Mesothelial cell of epicardium (in vitro differentiated cells): ENCODE results near the gene PTER. TPM values are rescaled to one million over a fixed set of nuclear protein-coding genes. Genes with fewer than 3 reads are reported as not detected.

ENCODE experiments used
- DNase-seq, 2 experiments: peaks; one replicate each; pipeline ENCODE4 v3.0.0; 2021; ENCODE audit warnings: low spot score in 2 of 2; ENCODE audit not compliant: unreplicated experiment in 2 of 2
- H3K27ac Mint-ChIP-seq: 2 replicates; pipeline ENCODE4 v1.8.0; 2021; ENCODE audit warnings: mixed read lengths
- H3K27me3 Mint-ChIP-seq: 2 replicates; pipeline ENCODE4 v1.8.0; 2021; ENCODE audit warnings: low read depth, mixed read lengths
- H3K36me3 Mint-ChIP-seq: 2 replicates; pipeline ENCODE4 v1.8.0; 2021; ENCODE audit warnings: mixed read lengths
- H3K4me1 Mint-ChIP-seq: 2 replicates; pipeline ENCODE4 v1.8.0; 2021; ENCODE audit warnings: mixed read lengths
- H3K4me3 Mint-ChIP-seq: 2 replicates; pipeline ENCODE4 v1.8.0; 2021; ENCODE audit warnings: mild to moderate bottlenecking, moderate library complexity, mixed read lengths
- H3K9me3 Mint-ChIP-seq: 2 replicates; pipeline ENCODE4 v1.8.0; 2021; ENCODE audit warnings: mixed read lengths
- total RNA-seq: library from RNA; stranded (reverse); gene quantifications from 3 replicates; pipeline ENCODE4 v1.2.1, GENCODE V29; 2021
- TF ChIP-seq, protein P1 (sequence below): fragments of 200-600 bp; sonication (generic); IDR thresholded peaks from one replicate; pipeline ENCODE4 v1.5.0; 2021; ENCODE audit warnings: antibody characterized with exemption; ENCODE audit not compliant: unreplicated experiment

PTER gene
- total RNA-seq, 1 donor from 2014 or later: 9.4 TPM

DNA sequence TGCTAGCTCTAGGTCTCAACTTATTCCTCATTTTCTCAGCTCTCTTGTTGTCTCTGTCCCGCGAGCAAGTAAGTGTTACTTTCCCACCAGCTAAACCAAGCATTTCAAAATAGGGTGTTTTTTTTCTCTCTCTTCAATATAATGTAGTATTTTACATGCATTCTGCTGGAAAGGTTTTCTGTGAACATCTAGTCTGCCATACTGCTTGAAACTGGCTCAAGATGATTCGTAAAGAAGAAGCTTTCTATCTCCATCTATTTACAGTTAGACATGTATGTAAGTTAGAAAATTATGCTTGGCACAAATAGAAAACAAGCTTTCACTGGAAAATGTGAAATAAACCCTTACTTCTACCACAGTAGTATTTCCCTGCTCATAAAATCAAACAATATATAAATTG is 53.7 kb downstream of the PTER start:
- Mint-ChIP-seq H3K4me1 (no peaks in the 10 kb centered on the region), H3K27me3 (no peaks in the 10 kb centered on the region), H3K36me3 (peaks cover 10% of the 10 kb centered on the region), H3K9me3 (peaks cover 7% of the 10 kb centered on the region), H3K4me3 (no peak overlapping the region), H3K27ac (no peak overlapping the region)
- no peak for DNase-seq
- TF ChIP-seq, protein P1, sequence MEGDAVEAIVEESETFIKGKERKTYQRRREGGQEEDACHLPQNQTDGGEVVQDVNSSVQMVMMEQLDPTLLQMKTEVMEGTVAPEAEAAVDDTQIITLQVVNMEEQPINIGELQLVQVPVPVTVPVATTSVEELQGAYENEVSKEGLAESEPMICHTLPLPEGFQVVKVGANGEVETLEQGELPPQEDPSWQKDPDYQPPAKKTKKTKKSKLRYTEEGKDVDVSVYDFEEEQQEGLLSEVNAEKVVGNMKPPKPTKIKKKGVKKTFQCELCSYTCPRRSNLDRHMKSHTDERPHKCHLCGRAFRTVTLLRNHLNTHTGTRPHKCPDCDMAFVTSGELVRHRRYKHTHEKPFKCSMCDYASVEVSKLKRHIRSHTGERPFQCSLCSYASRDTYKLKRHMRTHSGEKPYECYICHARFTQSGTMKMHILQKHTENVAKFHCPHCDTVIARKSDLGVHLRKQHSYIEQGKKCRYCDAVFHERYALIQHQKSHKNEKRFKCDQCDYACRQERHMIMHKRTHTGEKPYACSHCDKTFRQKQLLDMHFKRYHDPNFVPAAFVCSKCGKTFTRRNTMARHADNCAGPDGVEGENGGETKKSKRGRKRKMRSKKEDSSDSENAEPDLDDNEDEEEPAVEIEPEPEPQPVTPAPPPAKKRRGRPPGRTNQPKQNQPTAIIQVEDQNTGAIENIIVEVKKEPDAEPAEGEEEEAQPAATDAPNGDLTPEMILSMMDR: no peak

DNA sequence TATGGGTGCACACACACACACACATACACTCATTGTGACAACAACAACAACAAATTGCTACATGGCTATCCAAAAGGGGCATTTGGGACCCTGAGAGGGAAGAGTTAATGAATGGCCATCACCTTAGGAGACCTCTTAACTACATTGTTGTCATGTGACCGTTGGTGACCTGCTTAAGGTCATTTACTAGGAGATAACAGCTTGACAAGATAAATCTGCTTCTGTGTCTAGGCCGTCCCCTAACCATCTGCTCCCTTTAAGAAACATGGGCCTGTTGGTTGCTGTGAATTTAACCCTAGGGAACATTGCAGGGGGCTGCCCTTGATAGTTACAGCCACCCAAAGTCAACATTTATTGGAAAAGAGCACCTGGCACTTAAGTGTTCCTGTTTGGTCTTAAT is 55.1 kb downstream of the PTER start:
- TF ChIP-seq, protein P1: no peak
- H3K4me1 Mint-ChIP-seq: no peaks in the 10 kb centered on the region
- no peak overlapping the region for H3K4me3 Mint-ChIP-seq
- peaks cover 7% of the 10 kb centered on the region for H3K9me3 Mint-ChIP-seq
- H3K27me3 Mint-ChIP-seq: no peaks in the 10 kb centered on the region
- H3K36me3 Mint-ChIP-seq: peaks cover 10% of the 10 kb centered on the region
- DNase-seq: no peak
- H3K27ac Mint-ChIP-seq: no peak overlapping the region

- TF ChIP-seq, protein P1: no peak
- Mint-ChIP-seq H3K36me3 (peaks cover 6% of the 10 kb centered on the region), H3K4me3 (no peak overlapping the region), H3K9me3 (peaks cover 3% of the 10 kb centered on the region), H3K27ac (no peak overlapping the region), H3K27me3 (no peaks in the 10 kb centered on the region), H3K4me1 (no peaks in the 10 kb centered on the region)
- DNase-seq: no peak
Measured at GRCh38 chr10:16493884-16494536, 57.2 kb downstream of the PTER start.

- Mint-ChIP-seq H3K27ac (no peak overlapping the region), H3K4me1 (no peaks in the 10 kb centered on the region), H3K4me3 (no peak overlapping the region)
Measured at GRCh38 chr10:16497911-16498310, 61.1 kb downstream of the PTER start.

GRCh38 chr10:16505161-16505560 is 68.4 kb downstream of the PTER start:
- Mint-ChIP-seq H3K4me1 (no peaks in the 10 kb centered on the region), H3K9me3 (no peaks in the 10 kb centered on the region), H3K36me3 (no peaks in the 10 kb centered on the region), H3K4me3 (no peak overlapping the region), H3K27me3 (no peaks in the 10 kb centered on the region), H3K27ac (no peak overlapping the region)
- TF ChIP-seq, protein P1: no peak
- no peak for DNase-seq

More at GRCh38 chr10:16497911-16498310, 61.1 kb downstream of the PTER start:
- H3K36me3 Mint-ChIP-seq: peaks cover 3% of the 10 kb centered on the region
- H3K27me3 Mint-ChIP-seq: no peaks in the 10 kb centered on the region
- TF ChIP-seq, protein P1: no peak
- no peak for DNase-seq
- no peaks in the 10 kb centered on the region for H3K9me3 Mint-ChIP-seq
